IPS-20b (cell line): ENCODE data around the gene PIF1.

Experiments used
- H3K27ac ChIP-seq: one replicate; pipeline ENCODE4 v1.5.1; 2013; ENCODE audit warnings: low read length
- H3K27me3 ChIP-seq: 2 replicates; pipeline ENCODE4 v1.6.1; 2013; ENCODE audit warnings: mild to moderate bottlenecking, low read length, inconsistent platforms; ENCODE audit not compliant: insufficient read depth
- H3K36me3 ChIP-seq: 2 replicates; pipeline ENCODE4 v1.6.1; 2013; ENCODE audit warnings: low read depth, mild to moderate bottlenecking, inconsistent platforms, low read length, moderate library complexity; ENCODE audit not compliant: insufficient read depth
- H3K4me1 ChIP-seq: 2 replicates; pipeline ENCODE4 v1.6.1; 2013; ENCODE audit warnings: mild to moderate bottlenecking, control low read depth, inconsistent platforms, low read length, moderate library complexity; ENCODE audit not compliant: insufficient read depth
- H3K4me3 ChIP-seq: 2 replicates; pipeline ENCODE4 v1.5.1; 2013; ENCODE audit warnings: mild to moderate bottlenecking, low read length, inconsistent platforms
- H3K9ac ChIP-seq: 2 replicates; pipeline ENCODE4 v1.6.1; 2013; ENCODE audit warnings: low read depth, mild to moderate bottlenecking, inconsistent platforms, low read length, moderate library complexity
- H3K9me3 ChIP-seq: 2 replicates; pipeline ENCODE4 v1.6.1; 2013; ENCODE audit warnings: mild to moderate bottlenecking, low read depth, low read length, inconsistent platforms; ENCODE audit not compliant: insufficient read depth

Gene PIF1

GRCh38 chr15:64857421-64857820 is 32.0 kb upstream of the PIF1 start:
- Histone ChIP-seq H3K27ac (no peak overlapping the region), H3K9ac (no peak overlapping the region), H3K9me3 (no peaks in the 10 kb centered on the region), H3K36me3 (peaks cover 65% of the 10 kb centered on the region), H3K4me3 (no peak overlapping the region), H3K27me3 (no peaks in the 10 kb centered on the region), H3K4me1 (peaks cover 17% of the 10 kb centered on the region)

- Histone ChIP-seq H3K9me3 (no peaks in the 10 kb centered on the region), H3K9ac (peak overlapping the region; percentile 52; the same call in 1 of the 2 replicates), H3K27ac (no peak overlapping the region), H3K27me3 (no peaks in the 10 kb centered on the region), H3K4me3 (no peak overlapping the region), H3K4me1 (peaks cover 14% of the 10 kb centered on the region), H3K36me3 (peaks cover 60% of the 10 kb centered on the region)
These were observed 31.1 kb upstream of the PIF1 start for GRCh38 chr15:64856429-64857145.

- no peaks in the 10 kb centered on the region for H3K9me3 ChIP-seq
- no peak overlapping the region for H3K9ac ChIP-seq
- H3K36me3 ChIP-seq, result peaks cover 58% of the 10 kb centered on the region
- H3K27ac ChIP-seq, result no peak overlapping the region
- peaks cover 22% of the 10 kb centered on the region for H3K4me1 ChIP-seq
- H3K4me3 ChIP-seq, result no peak overlapping the region
- H3K27me3 ChIP-seq, result no peaks in the 10 kb centered on the region
These were observed 29.9 kb upstream of the PIF1 start for GRCh38 chr15:64855205-64855975.

- H3K36me3 ChIP-seq, result peaks cover 58% of the 10 kb centered on the region
- H3K4me1 ChIP-seq, result peaks cover 23% of the 10 kb centered on the region
- H3K9ac ChIP-seq, result no peak overlapping the region
- no peaks in the 10 kb centered on the region for H3K27me3 ChIP-seq
- no peak overlapping the region for H3K4me3 ChIP-seq
- H3K9me3 ChIP-seq, result no peaks in the 10 kb centered on the region
- no peak overlapping the region for H3K27ac ChIP-seq
These were observed 29.1 kb upstream of the PIF1 start for GRCh38 chr15:64854526-64854925.

GRCh38 chr15:64854041-64854440 is 28.6 kb upstream of the PIF1 start:
- peaks cover 56% of the 10 kb centered on the region for H3K36me3 ChIP-seq

GRCh38 chr15:64851503-64851840 is 26.0 kb upstream of the PIF1 start:
- H3K4me3 ChIP-seq, result no peak overlapping the region
- H3K36me3 ChIP-seq, result peaks cover 57% of the 10 kb centered on the region
- H3K4me1 ChIP-seq, result peaks cover 23% of the 10 kb centered on the region
- H3K27me3 ChIP-seq, result no peaks in the 10 kb centered on the region
- no peak overlapping the region for H3K9ac ChIP-seq
- no peak overlapping the region for H3K27ac ChIP-seq
- H3K9me3 ChIP-seq, result no peaks in the 10 kb centered on the region

More at GRCh38 chr15:64854041-64854440, 28.6 kb upstream of the PIF1 start:
- Histone ChIP-seq H3K27me3 (no peaks in the 10 kb centered on the region), H3K27ac (no peak overlapping the region), H3K4me3 (no peak overlapping the region), H3K9me3 (no peaks in the 10 kb centered on the region), H3K4me1 (peaks cover 23% of the 10 kb centered on the region), H3K9ac (no peak overlapping the region)

GRCh38 chr15:64850778-64851502 is 25.5 kb upstream of the PIF1 start:
- Histone ChIP-seq H3K36me3 (peaks cover 54% of the 10 kb centered on the region), H3K4me3 (no peak overlapping the region), H3K27ac (no peak overlapping the region), H3K9ac (no peak overlapping the region), H3K27me3 (no peaks in the 10 kb centered on the region), H3K4me1 (peaks cover 20% of the 10 kb centered on the region), H3K9me3 (no peaks in the 10 kb centered on the region)

- Histone ChIP-seq H3K9me3 (no peaks in the 10 kb centered on the region), H3K4me3 (no peak overlapping the region), H3K27ac (no peak overlapping the region), H3K4me1 (peaks cover 26% of the 10 kb centered on the region), H3K27me3 (no peaks in the 10 kb centered on the region), H3K9ac (no peak overlapping the region), H3K36me3 (peaks cover 29% of the 10 kb centered on the region)
These were observed 22.6 kb upstream of the PIF1 start for GRCh38 chr15:64847876-64848716.

- Histone ChIP-seq H3K9ac (no peak overlapping the region), H3K36me3 (peaks cover 29% of the 10 kb centered on the region), H3K27ac (no peak overlapping the region), H3K9me3 (no peaks in the 10 kb centered on the region), H3K4me1 (peaks cover 33% of the 10 kb centered on the region), H3K27me3 (no peaks in the 10 kb centered on the region), H3K4me3 (no peak overlapping the region)
These were observed 22.0 kb upstream of the PIF1 start for GRCh38 chr15:64847448-64847847.

GRCh38 chr15:64847016-64847415 is 21.6 kb upstream of the PIF1 start:
- Histone ChIP-seq H3K9me3 (no peaks in the 10 kb centered on the region), H3K36me3 (peaks cover 29% of the 10 kb centered on the region), H3K4me3 (no peak overlapping the region), H3K4me1 (peaks cover 33% of the 10 kb centered on the region), H3K27ac (no peak overlapping the region), H3K9ac (no peak overlapping the region), H3K27me3 (no peaks in the 10 kb centered on the region)
